Activated CD4-positive, alpha-beta T cell treated with anti-CD3 and anti-CD28 coated beads, Interleukin-2, amount 50 U/mL, for 16 hours (primary cell): Measurements from ENCODE around the gene MPPE1.

Experiments used
- DNase-seq: peaks from one replicate; pipeline ENCODE4 v3.0.0-alpha.2; 2020

The MPPE1 gene

GRCh38 chr18:11851806-11852337, 56.2 kb downstream of the MPPE1 start:
- DNase-seq, result peak; percentile 43

- DNase-seq, result peak; percentile 98
These were observed 56.8 kb downstream of the MPPE1 start, which contains the start of gene CHMP1B for GRCh38 chr18:11851146-11851805. Gene CHMP1B (plus strand): TSS chr18:11851413. CDS start chr18:11851512, 99 bp downstream.

GRCh38 chr18:11850821-11851145, 57.3 kb downstream of the MPPE1 start:
- no peak for DNase-seq

GRCh38 chr18:11849841-11850634, 58.1 kb downstream of the MPPE1 start:
- peak; percentile 43 for DNase-seq

GRCh38 chr18:11849279-11849678, 58.8 kb downstream of the MPPE1 start:
- no peak for DNase-seq

GRCh38 chr18:11847811-11848210, 60.3 kb downstream of the MPPE1 start:
- no peak for DNase-seq

GRCh38 chr18:11845654-11846053, 62.5 kb downstream of the MPPE1 start:
- no peak for DNase-seq

- DNase-seq, result no peak
These were observed 63.7 kb downstream of the MPPE1 start for GRCh38 chr18:11844436-11844835.

- DNase-seq, result no peak
These were observed 65.6 kb downstream of the MPPE1 start for GRCh38 chr18:11842562-11842961.

GRCh38 chr18:11840493-11840892, 67.6 kb downstream of the MPPE1 start:
- no peak for DNase-seq

GRCh38 chr18:11839556-11839955, 68.6 kb downstream of the MPPE1 start:
- DNase-seq, result no peak

GRCh38 chr18:11834772-11835171, 73.3 kb downstream of the MPPE1 start:
- DNase-seq, result no peak
